ENCODE results near the gene TOM1.

DNA sequence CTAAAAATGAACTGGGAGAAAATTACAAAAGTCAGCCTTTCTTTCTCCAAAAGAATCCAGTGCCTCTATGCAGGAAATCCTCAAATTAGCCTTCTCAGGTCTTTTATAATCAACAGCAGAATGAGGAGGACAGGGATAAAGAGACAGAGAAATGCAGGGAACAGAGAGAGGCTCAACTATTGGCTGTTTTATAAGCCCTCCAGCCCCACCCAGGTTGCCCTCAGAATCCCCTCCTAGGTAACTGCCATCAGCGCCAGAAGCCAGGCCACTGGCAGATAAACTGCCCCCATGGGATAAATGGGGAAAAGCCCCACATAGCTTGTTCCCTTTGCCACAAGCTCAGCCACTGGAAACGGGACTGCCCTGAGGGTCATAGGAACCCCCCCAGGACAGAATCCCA lies 70.3 kb downstream of the TOM1 start:
- TF ChIP-seq, protein P1, sequence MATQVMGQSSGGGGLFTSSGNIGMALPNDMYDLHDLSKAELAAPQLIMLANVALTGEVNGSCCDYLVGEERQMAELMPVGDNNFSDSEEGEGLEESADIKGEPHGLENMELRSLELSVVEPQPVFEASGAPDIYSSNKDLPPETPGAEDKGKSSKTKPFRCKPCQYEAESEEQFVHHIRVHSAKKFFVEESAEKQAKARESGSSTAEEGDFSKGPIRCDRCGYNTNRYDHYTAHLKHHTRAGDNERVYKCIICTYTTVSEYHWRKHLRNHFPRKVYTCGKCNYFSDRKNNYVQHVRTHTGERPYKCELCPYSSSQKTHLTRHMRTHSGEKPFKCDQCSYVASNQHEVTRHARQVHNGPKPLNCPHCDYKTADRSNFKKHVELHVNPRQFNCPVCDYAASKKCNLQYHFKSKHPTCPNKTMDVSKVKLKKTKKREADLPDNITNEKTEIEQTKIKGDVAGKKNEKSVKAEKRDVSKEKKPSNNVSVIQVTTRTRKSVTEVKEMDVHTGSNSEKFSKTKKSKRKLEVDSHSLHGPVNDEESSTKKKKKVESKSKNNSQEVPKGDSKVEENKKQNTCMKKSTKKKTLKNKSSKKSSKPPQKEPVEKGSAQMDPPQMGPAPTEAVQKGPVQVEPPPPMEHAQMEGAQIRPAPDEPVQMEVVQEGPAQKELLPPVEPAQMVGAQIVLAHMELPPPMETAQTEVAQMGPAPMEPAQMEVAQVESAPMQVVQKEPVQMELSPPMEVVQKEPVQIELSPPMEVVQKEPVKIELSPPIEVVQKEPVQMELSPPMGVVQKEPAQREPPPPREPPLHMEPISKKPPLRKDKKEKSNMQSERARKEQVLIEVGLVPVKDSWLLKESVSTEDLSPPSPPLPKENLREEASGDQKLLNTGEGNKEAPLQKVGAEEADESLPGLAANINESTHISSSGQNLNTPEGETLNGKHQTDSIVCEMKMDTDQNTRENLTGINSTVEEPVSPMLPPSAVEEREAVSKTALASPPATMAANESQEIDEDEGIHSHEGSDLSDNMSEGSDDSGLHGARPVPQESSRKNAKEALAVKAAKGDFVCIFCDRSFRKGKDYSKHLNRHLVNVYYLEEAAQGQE (IDR thresholded peaks at IDR 0.05; ENCODE audit: insufficient read depth in 1 of 2, low read depth in 2 of 2, low read length in 2 of 2): no peak
- TF ChIP-seq TAF1 (IDR thresholded peaks at IDR 0.05; ENCODE audit: borderline replicate concordance, insufficient read depth, low read length): no peak
- TF ChIP-seq POLR2AphosphoS5 (IDR thresholded peaks at IDR 0.05; ENCODE audit: low read depth, low read length): no peak
- no peak for TF ChIP-seq SIN3A (IDR thresholded peaks at IDR 0.05; ENCODE audit: borderline replicate concordance, insufficient read depth, low read length)
- no peak for TF ChIP-seq FOXP2 (optimal IDR thresholded peaks at IDR 0.05; ENCODE audit: borderline replicate concordance, extremely low read depth, extremely low read length, insufficient read depth)

Measured in PFSK-1 (cell line).